Naive B cell (primary cell): ENCODE data around the gene ABCC2. TPM values are rescaled to one million over a fixed set of nuclear protein-coding genes. Genes with fewer than 3 reads are reported as not detected.
A peak's percentile ranks its signal among the peaks of the same experiment; 100 is the strongest.
"Not testable (repeated sequence)": the region's sequence is repeated elsewhere in the genome, so short reads cannot be mapped to it uniquely, and the experiment has no call there.

Experiments used
- ATAC-seq, 2 donors: fragments of 150-1000 bp; cut with Tn5 transposase; 2 replicates each; pipeline ENCODE4 v1.10.0; 2021; ENCODE audit warnings: low read depth in 2 of 2, mild to moderate bottlenecking in 2 of 2, moderate library complexity in 2 of 2
- DNase-seq: peaks from one replicate; pipeline ENCODE4 v3.0.0; 2022
- H3K27ac Mint-ChIP-seq, 6 donors: one replicate each; pipeline ENCODE4 v1.8.0; 2020 to 2022; ENCODE audit warnings: mild to moderate bottlenecking in 6 of 6, mixed read lengths in 6 of 6, moderate library complexity in 5 of 6, inconsistent platforms in 2 of 6
- H3K27me3 Mint-ChIP-seq, 3 donors: one replicate each; pipeline ENCODE4 v1.8.0; 2021 to 2022; ENCODE audit warnings: mixed read lengths in 3 of 3, mild to moderate bottlenecking in 1 of 3
- H3K36me3 Mint-ChIP-seq, 2 donors: one replicate each; pipeline ENCODE4 v1.8.0; 2020 to 2022; ENCODE audit warnings: mixed read lengths in 2 of 2, inconsistent platforms in 1 of 2, mild to moderate bottlenecking in 1 of 2
- H3K4me1 Mint-ChIP-seq, 3 donors: one replicate each; pipeline ENCODE4 v1.8.0; 2020 to 2022; ENCODE audit warnings: mixed read lengths in 3 of 3, inconsistent platforms in 1 of 3, mild to moderate bottlenecking in 1 of 3, moderate library complexity in 1 of 3
- H3K4me3 Mint-ChIP-seq, 8 donors: one replicate each; pipeline ENCODE4 v1.8.0; 2020 to 2022; ENCODE audit warnings: mild to moderate bottlenecking in 8 of 8, mixed read lengths in 8 of 8, moderate library complexity in 8 of 8, inconsistent platforms in 2 of 8
- H3K9me3 Mint-ChIP-seq, 7 donors: one replicate each; pipeline ENCODE4 v1.8.0; 2020 to 2022; ENCODE audit warnings: mixed read lengths in 7 of 7, mild to moderate bottlenecking in 5 of 7, inconsistent platforms in 2 of 7, moderate library complexity in 1 of 7
- polyA plus RNA-seq, 6 donors: library from polyadenylated mRNA; unstranded; fragments of 300-500 nt; fragmentation: Illumina TruSeq; gene quantifications; one replicate each; pipeline ENCODE4 v1.2.3, GENCODE V29; 2021; ENCODE audit warnings: low read depth in 6 of 6

The ABCC2 gene
- polyA plus RNA-seq, 6 donors from 2014 or later, result 0.44 to 1.5 (median 0.63) TPM; not detected in 1

DNA sequence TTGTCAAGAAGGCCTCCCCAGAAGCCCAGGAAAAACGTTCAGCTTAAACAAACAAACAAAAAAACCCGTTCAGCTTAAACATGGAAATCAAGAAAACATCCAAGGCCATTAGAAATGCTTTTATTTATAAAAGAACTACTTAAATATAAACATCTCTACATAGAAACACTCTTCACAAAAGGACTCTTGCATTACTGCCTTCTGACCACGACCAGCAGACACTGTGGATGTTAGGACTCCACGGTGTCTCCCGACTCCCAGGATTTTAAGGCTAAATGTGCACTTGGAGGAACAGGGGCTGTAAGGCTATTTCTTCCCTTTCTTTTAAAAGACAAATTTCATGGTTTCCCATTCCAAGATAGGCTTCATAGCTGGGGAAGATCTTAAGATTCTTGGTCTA lies 93.0 kb downstream of the ABCC2 start:
- DNase-seq (no peak), ATAC-seq (no peak)
- H3K36me3 Mint-ChIP-seq, result peaks cover 38 to 44% of the 10 kb centered on the region in 2 donors
- no peak overlapping the region for H3K4me3 Mint-ChIP-seq
- H3K9me3 Mint-ChIP-seq, result no peaks in the 10 kb centered on the region
- peaks cover 0 to 13% (median 0%) of the 10 kb centered on the region in 3 donors for H3K4me1 Mint-ChIP-seq
- peak overlapping the region in 2 of 6 donors; percentile 66 to 75 for H3K27ac Mint-ChIP-seq
- H3K27me3 Mint-ChIP-seq, result peaks cover 0 to 2% (median 1%) of the 10 kb centered on the region in 3 donors

DNA sequence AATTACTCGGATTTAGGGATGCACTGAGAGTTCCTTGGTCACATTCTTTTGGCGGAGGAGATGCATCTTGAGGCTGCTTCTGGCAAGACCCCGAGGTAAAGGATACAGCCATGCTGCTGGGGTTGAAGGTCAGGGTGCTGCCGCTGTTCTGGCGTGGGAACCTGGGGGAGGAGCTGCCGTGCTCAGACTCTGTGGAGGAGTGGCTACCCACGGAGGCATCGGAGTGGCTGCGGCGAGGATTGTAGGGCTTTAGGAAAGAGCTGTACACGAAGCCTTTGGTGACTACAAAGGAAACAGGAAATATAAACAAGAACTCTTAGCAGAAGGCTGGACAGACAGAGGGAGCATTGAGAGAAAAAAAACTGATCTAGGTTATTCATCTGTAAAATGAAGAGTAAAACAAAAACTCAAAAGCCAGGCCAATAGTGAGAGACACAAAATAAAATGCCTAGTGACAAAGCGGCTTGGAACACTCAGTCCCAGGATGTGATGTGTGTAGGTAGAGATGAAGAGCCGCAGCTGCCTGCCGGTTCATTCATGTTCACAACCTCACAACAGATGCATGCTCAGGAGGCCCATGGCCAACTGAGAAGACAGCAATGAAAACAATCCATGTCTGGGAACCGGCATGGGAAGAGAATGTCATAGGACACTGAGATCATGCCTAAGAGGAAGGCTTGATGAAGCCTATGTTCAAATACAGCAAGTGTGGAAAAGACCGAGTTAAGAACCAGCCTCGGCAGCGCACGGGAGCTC lies 97.8 kb downstream of the ABCC2 start:
- Mint-ChIP-seq H3K36me3 (peaks cover 46 to 50% of the 10 kb centered on the region in 2 donors), H3K27ac (peak overlapping the region in 4 of 6 donors; percentile 14 to 54 (median 39)), H3K9me3 (no peaks in the 10 kb centered on the region), H3K4me1 (peaks cover 0 to 8% (median 0%) of the 10 kb centered on the region in 3 donors), H3K27me3 (no peaks in the 10 kb centered on the region), H3K4me3 (no peak overlapping the region)
- DNase-seq (no peak), ATAC-seq (no peak)

DNA sequence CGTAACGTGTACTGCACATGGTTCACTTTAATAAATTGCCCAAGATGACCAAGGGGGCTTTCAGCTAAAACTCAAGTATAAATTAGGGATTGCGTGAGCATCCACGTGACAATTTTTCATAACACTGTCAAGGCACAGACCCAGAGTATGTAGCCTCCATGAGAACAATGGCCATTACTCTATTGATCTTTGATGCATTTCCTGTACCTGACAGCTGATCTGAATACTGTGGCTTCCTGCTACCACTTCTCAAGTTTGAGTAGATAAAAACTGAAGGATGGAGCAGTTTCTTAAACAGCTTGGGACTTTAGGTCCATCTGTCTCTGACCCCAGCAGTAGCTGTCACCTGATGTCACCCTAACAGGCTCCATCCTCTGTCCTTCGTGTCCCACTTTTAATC lies 98.9 kb downstream of the ABCC2 start:
- Mint-ChIP-seq H3K27me3 (no peaks in the 10 kb centered on the region), H3K36me3 (peaks cover 38 to 40% of the 10 kb centered on the region in 2 donors), H3K4me1 (no peaks in the 10 kb centered on the region), H3K4me3 (no peak overlapping the region), H3K9me3 (no peaks in the 10 kb centered on the region), H3K27ac (peak overlapping the region in 2 of 6 donors; percentile 34 to 47)
- no peak for ATAC-seq
- DNase-seq, result no peak

DNA sequence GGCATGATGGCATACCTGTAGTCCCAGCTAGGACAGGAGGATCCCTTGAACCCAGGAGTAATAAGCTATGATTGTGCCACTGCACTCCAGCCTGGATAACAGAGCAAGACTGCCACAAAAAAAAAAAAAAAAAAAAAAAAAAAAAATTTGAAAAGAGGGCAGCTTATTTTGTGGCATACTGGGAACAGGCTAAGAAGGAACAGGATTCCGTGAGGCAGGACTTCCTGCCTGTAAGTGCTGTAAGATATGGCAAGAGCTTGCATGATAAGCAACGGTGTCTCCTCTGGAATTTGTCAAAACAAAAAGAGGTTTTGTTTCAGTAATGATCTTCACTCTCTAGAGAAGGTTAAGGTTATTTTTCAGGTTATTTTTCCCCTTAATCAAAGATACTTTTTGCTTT lies 101.1 kb downstream of the ABCC2 start:
- Mint-ChIP-seq H3K27me3 (no peaks in the 10 kb centered on the region), H3K4me3 (no peak overlapping the region), H3K4me1 (no peaks in the 10 kb centered on the region), H3K36me3 (peaks cover 20 to 33% of the 10 kb centered on the region in 2 donors), H3K27ac (peak overlapping the region in 1 of 6 donors; percentile 53), H3K9me3 (no peaks in the 10 kb centered on the region)
- no peak for ATAC-seq
- no peak for DNase-seq

DNA sequence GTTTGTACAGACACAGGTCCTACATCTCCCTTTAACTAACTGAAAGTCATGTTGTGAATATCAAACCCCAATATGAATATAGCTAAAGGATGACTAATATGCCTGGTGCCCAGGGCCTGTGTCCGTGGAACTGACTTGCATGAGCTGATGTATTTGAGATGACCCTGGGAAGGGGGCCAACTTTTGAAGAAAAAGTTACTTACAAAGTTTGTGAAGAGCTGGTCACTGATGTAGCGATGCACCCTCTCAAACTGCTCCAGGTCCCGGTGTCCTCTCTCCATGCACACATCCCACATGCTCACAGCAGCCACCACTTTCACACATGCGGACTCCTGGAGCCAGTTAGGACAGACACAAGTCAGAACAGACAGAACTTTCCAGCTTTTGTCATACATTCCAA lies 106.2 kb downstream of the ABCC2 start:
- Mint-ChIP-seq H3K4me1 (no peaks in the 10 kb centered on the region), H3K27me3 (no peaks in the 10 kb centered on the region), H3K36me3 (peaks cover 7 to 25% of the 10 kb centered on the region in 2 donors), H3K27ac (no peak overlapping the region), H3K4me3 (no peak overlapping the region), H3K9me3 (no peaks in the 10 kb centered on the region)
- ATAC-seq (no peak), DNase-seq (no peak)

DNA sequence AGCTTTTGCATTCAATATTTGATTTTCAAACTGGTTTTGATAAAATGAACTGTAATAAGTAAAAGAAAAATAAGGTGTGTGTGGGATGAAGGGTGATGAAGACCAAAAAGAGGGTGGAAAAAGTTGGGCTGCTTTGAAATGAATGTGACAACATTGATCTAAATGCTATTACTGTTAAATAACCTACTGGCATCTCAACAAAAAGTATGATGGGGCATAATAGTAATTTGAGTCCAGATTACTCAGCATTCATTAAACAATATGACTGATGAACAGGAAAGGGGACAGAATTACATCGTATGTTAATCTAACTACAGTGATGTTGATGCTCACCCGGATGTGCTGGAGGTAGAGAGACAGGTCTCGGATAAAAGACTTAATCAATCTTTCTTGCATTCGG lies 112.2 kb downstream of the ABCC2 start:
- peaks cover 0 to 2% (median 0%) of the 10 kb centered on the region in 7 donors for H3K9me3 Mint-ChIP-seq
- H3K4me3 Mint-ChIP-seq, result no peak overlapping the region
- H3K4me1 Mint-ChIP-seq, result no peaks in the 10 kb centered on the region
- ATAC-seq (no peak), DNase-seq (no peak)
- H3K27me3 Mint-ChIP-seq, result no peaks in the 10 kb centered on the region
- H3K36me3 Mint-ChIP-seq, result peaks cover 32 to 48% of the 10 kb centered on the region in 2 donors
- H3K27ac Mint-ChIP-seq, result no peak overlapping the region

DNA sequence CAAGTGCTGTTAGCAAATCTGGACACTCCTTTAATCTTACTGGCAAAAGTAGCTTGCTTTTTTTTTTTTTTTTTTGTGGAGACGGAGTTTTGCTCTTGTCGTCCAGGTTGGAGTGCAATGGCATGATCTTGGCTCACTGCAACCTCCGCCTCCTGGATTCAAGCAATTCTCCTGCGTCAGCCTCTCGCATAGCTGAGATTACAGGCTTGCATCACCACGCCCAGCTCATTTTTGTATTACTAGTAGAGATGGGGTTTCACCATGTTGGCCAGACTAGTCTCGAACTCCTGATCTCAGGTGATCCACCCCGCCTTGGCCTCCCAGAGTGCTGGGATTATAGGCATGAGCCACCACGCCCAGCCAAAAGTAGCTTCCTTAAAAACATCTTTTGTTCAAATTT lies 112.6 kb downstream of the ABCC2 start:
- H3K36me3 Mint-ChIP-seq, result peaks cover 32 to 48% of the 10 kb centered on the region in 2 donors
- not testable (repeated sequence) for H3K4me1 Mint-ChIP-seq, ATAC-seq

DNA sequence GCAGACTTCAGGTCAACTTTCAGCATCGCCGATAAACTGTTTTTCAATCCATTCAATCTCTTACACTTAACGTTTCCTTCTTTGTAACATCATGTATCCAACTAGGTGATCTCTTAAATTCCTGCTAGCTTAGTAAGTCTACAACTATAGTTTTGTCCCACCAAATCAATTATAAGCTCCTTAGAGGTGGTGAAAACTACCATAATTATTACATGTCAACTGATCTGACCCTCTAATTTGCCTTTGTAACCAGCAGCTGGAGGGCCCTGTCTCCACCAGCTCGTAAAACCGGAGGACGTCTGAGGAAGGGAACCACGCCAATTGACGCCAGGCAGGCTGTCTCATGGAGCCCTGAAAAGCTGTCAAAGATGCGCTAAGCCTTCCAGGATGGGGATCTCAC lies 113.4 kb downstream of the ABCC2 start:
- peaks cover 32 to 48% of the 10 kb centered on the region in 2 donors for H3K36me3 Mint-ChIP-seq
- H3K27me3 Mint-ChIP-seq, result no peaks in the 10 kb centered on the region
- H3K9me3 Mint-ChIP-seq, result peaks cover 0 to 2% (median 0%) of the 10 kb centered on the region in 7 donors
- ATAC-seq (no peak), DNase-seq (no peak)
- H3K4me3 Mint-ChIP-seq, result no peak overlapping the region
- peak overlapping the region in 1 of 6 donors; percentile 52 for H3K27ac Mint-ChIP-seq
- no peaks in the 10 kb centered on the region for H3K4me1 Mint-ChIP-seq

More for the DNA sequence above, 112.6 kb downstream of the ABCC2 start:
- peak overlapping the region in 2 of 6 donors; percentile 10 to 33 for H3K27ac Mint-ChIP-seq
- not testable (repeated sequence) for H3K9me3 Mint-ChIP-seq, H3K27me3 Mint-ChIP-seq, DNase-seq, H3K4me3 Mint-ChIP-seq

Other genes starting within 250 kb of the ABCC2 start
- not detected for gene NKX2-3, start 249.7 kb upstream of the ABCC2 start, polyA plus RNA-seq
- gene SLC25A28, start 162.2 kb upstream of the ABCC2 start, polyA plus RNA-seq, result 10 to 100 TPM; 18.0 to 47.8 (median 28.4) TPM
- under 1 TPM in 5 of 6 donors, not detected in 1; 0.32 to 0.85 (median 0.55) TPM for gene ENTPD7, start 123.1 kb upstream of the ABCC2 start, polyA plus RNA-seq
- 10 to 100 TPM; 34.9 to 61.5 (median 42.1) TPM for gene COX15, start 50.5 kb upstream of the ABCC2 start, polyA plus RNA-seq
- 100 to 1,000 TPM in 1 of 6 donors, 10 to 100 TPM in 5; 68.3 to 112 (median 73.7) TPM for gene CUTC, start 50.4 kb upstream of the ABCC2 start, polyA plus RNA-seq
- gene DNMBP, start 227.3 kb downstream of the ABCC2 start, polyA plus RNA-seq, result 10 to 100 TPM in 1 of 6 donors, 1 to 10 TPM in 5; 1.2 to 11.9 (median 6.1) TPM